Breast epithelium (tissue), 4 donors: ENCODE measurements around the gene ZNF732. TPM values are rescaled to one million over a fixed set of nuclear protein-coding genes. Genes with fewer than 3 reads are reported as not detected.
"Not testable (repeated sequence)": the region's sequence is repeated elsewhere in the genome, so short reads cannot be mapped to it uniquely, and the experiment has no call there.

Experiments used
- DNase-seq, 2 donors: peaks; one replicate each; pipeline ENCODE4 v3.0.0-alpha.2; 2019; ENCODE audit warnings: low spot score in 2 of 2
- H3K27ac ChIP-seq, 2 donors: fragments of 200-600 bp; sonication (generic) in 1 of 2; one replicate each; pipeline ENCODE4 v1.5.1; 2016 to 2019; ENCODE audit warnings: mild to moderate bottlenecking in 1 of 2
- H3K27me3 ChIP-seq, 2 donors: fragments of 200-600 bp; sonication (generic) in 1 of 2; one replicate each; pipeline versions ENCODE4 v1.5.1 to v1.6.0; 2017 to 2019; ENCODE audit warnings: control low read depth in 1 of 2, mild to moderate bottlenecking in 1 of 2
- H3K36me3 ChIP-seq: fragments of 200-600 bp; one replicate; pipeline ENCODE4 v1.5.1; 2019
- H3K4me1 ChIP-seq, 2 donors: fragments of 200-600 bp; sonication (generic); one replicate each; pipeline ENCODE4 v1.5.1; 2016 to 2019; ENCODE audit warnings: control low read depth in 1 of 2
- H3K4me3 ChIP-seq, 3 donors: fragments of 200-600 bp; sonication (generic); 1 replicate in 2 of 3; 2 replicates in 1 of 3; pipeline ENCODE4 v1.5.1; 2016 to 2019; ENCODE audit warnings: mild to moderate bottlenecking in 3 of 3, moderate library complexity in 2 of 3
- H3K9me3 ChIP-seq, 2 donors: fragments of 200-600 bp; sonication (generic) in 1 of 2; one replicate each; pipeline ENCODE4 v1.5.1; 2016 to 2019; ENCODE audit warnings: control low read depth in 1 of 2
- POLR2A ChIP-seq: fragments of 450-650 bp; IDR thresholded peaks from one replicate; pipeline ENCODE4 v1.6.1; 2016; ENCODE audit warnings: antibody characterized with exemption, mild to moderate bottlenecking, moderate library complexity
- POLR2AphosphoS5 ChIP-seq, 3 donors: sonication (generic); formaldehyde crosslinking; IDR thresholded peaks; one replicate each; pipeline ENCODE4 v1.6.1; 2017; ENCODE audit warnings: antibody characterized with exemption in 3 of 3
- intact Hi-C: fragments of 100-400 bp; cut with DNase I; formaldehyde crosslinking; loops from one replicate; pipeline ENCODE4 v1.15.1; 2023; ENCODE audit warnings: low total_unique reads
- total RNA-seq, 3 donors: library from RNA; depleted of rRNA; stranded (reverse); fragments of >200 nt; gene quantifications; one replicate each; pipeline ENCODE4 v1.1.0, GENCODE V29; 2016
- TF ChIP-seq, protein P1 (sequence below), 3 donors: fragments of 450-650 bp; IDR thresholded peaks; one replicate each; pipeline ENCODE4 v1.5.1; 2016 to 2017; ENCODE audit warnings: antibody characterized with exemption in 3 of 3, mild to moderate bottlenecking in 3 of 3, moderate library complexity in 3 of 3

Gene ZNF732
- total RNA-seq, 3 donors from 2014 or later = 0.16 to 1.2 (median 0.66) TPM

DNA sequence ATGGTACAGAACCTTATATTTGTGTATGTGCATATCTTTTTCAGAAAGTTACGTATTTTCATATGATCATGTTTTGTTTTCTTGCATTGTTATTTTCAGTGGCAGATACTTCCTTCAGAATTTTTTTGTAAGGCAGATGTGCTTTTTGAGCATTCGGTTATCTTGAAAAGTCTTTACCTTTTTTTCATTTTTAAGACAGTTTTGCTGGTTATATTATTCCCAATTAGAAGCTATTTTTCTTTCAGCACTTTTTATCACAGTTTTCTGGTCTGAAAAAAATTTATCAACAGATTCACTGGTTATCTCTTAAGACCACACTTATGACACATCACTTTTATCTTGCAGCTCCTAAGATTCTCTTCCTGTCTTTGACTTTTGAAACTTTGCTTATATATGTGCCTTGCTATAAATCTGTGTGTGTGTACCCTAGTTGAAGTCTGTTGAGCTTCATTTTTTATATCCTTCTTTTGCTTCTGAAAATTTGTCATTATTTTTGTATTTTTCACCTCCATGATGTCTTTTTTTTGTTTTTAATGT, 53.1 kb downstream of the ZNF732 start:
- Histone ChIP-seq H3K27ac (no peak overlapping the region), H3K27me3 (no peaks in the 10 kb centered on the region), H3K9me3 (peaks cover 41 to 92% of the 10 kb centered on the region in 2 donors), H3K4me1 (no peaks in the 10 kb centered on the region), H3K4me3 (no peak overlapping the region), H3K36me3 (peaks cover 3% of the 10 kb centered on the region)
- TF ChIP-seq POLR2AphosphoS5 (IDR thresholded peaks at IDR 0.05) (no peak), POLR2A (no peak)
- TF ChIP-seq, protein P1, sequence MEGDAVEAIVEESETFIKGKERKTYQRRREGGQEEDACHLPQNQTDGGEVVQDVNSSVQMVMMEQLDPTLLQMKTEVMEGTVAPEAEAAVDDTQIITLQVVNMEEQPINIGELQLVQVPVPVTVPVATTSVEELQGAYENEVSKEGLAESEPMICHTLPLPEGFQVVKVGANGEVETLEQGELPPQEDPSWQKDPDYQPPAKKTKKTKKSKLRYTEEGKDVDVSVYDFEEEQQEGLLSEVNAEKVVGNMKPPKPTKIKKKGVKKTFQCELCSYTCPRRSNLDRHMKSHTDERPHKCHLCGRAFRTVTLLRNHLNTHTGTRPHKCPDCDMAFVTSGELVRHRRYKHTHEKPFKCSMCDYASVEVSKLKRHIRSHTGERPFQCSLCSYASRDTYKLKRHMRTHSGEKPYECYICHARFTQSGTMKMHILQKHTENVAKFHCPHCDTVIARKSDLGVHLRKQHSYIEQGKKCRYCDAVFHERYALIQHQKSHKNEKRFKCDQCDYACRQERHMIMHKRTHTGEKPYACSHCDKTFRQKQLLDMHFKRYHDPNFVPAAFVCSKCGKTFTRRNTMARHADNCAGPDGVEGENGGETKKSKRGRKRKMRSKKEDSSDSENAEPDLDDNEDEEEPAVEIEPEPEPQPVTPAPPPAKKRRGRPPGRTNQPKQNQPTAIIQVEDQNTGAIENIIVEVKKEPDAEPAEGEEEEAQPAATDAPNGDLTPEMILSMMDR (IDR thresholded peaks at IDR 0.05) = no peak
- intact Hi-C loops = no loop called here
- DNase-seq = no peak

DNA sequence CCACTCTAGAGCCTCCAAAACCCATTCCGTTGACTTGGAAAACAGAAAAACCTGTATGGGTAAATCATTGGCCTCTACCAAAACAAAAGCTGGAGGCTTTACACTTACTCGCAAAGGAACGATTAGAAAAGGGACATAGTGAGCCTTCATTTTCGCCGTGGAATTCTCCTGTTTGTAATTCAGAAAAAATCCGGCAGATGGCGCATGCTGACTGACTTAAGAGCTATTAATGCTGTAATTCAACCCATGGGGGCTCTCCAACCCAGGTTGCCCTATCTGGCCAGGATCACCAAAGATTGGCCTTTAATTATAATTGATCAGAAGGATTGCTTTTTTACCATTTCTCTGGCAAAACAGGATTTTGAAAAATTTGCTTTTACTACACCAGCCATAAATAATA, 60.8 kb downstream of the ZNF732 start:
- no peaks in the 10 kb centered on the region for H3K36me3 ChIP-seq
- no peaks in the 10 kb centered on the region for H3K27me3 ChIP-seq
- H3K27ac ChIP-seq = no peak overlapping the region
- H3K4me3 ChIP-seq = no peak overlapping the region
- TF ChIP-seq POLR2A = no peak
- TF ChIP-seq, protein P1 (IDR thresholded peaks at IDR 0.05) = peak in 2 of 3 donors; percentile 58 to 60
- no peaks in the 10 kb centered on the region for H3K4me1 ChIP-seq
- intact Hi-C loops = no loop called here
- H3K9me3 ChIP-seq = peaks cover 10 to 33% of the 10 kb centered on the region in 2 donors
- DNase-seq = no peak

DNA sequence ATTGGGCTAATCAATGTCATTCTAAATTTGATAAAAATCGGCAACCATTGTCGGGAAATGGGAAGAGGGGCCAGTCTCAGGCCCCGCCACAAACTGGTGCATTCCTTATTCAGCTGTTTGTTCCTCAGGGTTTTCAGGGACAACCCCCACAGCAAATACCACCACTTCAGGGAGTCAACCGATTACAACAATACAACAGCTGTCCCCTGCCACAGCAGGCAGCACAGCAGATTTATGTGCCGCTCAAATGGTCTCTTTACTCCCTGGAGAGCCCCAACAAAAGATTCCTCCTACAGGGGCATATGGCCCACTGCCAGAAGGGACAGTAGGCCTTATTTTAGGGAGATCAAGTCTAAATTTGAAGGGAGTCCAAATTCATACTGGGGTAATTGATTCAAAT, 61.8 kb downstream of the ZNF732 start:
- TF ChIP-seq, protein P1 (IDR thresholded peaks at IDR 0.05) = no peak
- TF ChIP-seq POLR2AphosphoS5 (IDR thresholded peaks at IDR 0.05) = no peak
- TF ChIP-seq POLR2A = no peak
- intact Hi-C loops = no loop called here
- H3K9me3 ChIP-seq = peaks cover 10 to 26% of the 10 kb centered on the region in 2 donors
- no peak overlapping the region for H3K4me3 ChIP-seq
- DNase-seq = no peak
- no peak overlapping the region for H3K27ac ChIP-seq
- no peaks in the 10 kb centered on the region for H3K36me3 ChIP-seq
- no peaks in the 10 kb centered on the region for H3K4me1 ChIP-seq
- H3K27me3 ChIP-seq = no peaks in the 10 kb centered on the region

DNA sequence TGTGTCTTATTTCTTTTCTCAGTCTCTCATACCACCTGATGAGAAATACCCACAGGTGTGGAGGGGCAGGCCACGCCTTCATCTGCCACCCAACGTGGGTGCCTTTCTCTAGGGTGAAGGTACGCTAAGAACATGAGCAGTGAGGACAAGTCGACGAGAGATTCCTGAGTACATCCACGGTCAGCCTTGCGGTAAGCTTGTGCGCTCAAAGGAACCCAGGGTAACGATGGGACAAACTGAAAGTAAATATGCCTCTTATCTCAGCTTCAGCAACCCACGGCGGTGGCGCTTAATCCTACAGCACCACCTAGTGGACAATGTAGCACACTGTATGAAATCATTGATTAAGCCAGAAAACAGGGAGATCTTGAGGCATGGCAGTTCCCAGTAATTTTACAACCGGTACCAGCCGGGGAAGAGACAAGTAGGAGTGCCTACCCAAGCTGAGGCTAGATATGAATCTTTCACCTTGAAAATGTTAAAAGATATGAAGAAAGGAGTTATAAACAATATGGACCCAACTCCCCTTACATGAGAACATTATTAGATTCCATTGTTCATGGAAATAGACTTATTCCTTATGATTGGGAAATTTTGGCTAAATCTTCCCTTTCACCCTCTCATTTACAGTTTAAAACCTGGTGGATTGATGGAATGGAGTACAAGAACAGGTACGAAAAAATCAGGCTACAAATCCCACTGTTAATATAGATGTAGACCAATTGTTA, 63.0 kb downstream of the ZNF732 start:
- intact Hi-C loops = no loop called here
- peak; percentile 24 to 53 for DNase-seq
- Histone ChIP-seq H3K4me1 (no peaks in the 10 kb centered on the region), H3K27ac (peak overlapping the region; percentile 2 to 27), H3K4me3 (peak overlapping the region; percentile 35 to 65 (median 44)), H3K36me3 (no peaks in the 10 kb centered on the region), H3K9me3 (peaks cover 4 to 20% of the 10 kb centered on the region in 2 donors), H3K27me3 (no peaks in the 10 kb centered on the region)
- TF ChIP-seq, protein P1 (IDR thresholded peaks at IDR 0.05) = peak; percentile 35 to 79 (median 74)
- no peak for TF ChIP-seq POLR2AphosphoS5 (IDR thresholded peaks at IDR 0.05)
- no peak for TF ChIP-seq POLR2A

DNA sequence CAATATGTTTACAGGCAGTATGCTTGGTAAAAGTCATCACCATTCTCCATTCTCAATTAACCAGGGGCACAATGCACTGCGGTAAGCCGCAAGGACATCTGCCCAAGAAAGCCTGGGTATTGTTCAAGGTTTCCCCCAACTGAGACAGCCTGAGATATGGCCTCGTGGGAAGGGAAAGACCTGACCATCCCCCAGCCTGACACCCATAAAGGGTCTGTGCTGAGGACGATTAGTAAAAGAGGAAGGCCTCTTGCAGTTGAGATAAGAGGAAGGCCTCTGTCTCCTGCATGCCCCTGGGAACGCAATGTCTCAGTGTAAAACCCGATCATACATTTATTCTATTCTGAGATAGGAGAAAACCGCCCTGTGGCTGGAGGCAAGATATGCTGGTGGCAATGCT, 63.9 kb downstream of the ZNF732 start:
- H3K4me1 ChIP-seq, intact Hi-C loops, H3K4me3 ChIP-seq, H3K27me3 ChIP-seq, H3K36me3 ChIP-seq, DNase-seq: not testable (repeated sequence)
- Histone ChIP-seq H3K9me3 (peaks cover 0 to 14% of the 10 kb centered on the region in 2 donors), H3K27ac (peak overlapping the region; percentile 2 to 27)
